ENCODE data around the gene KDM1A.

DNA sequence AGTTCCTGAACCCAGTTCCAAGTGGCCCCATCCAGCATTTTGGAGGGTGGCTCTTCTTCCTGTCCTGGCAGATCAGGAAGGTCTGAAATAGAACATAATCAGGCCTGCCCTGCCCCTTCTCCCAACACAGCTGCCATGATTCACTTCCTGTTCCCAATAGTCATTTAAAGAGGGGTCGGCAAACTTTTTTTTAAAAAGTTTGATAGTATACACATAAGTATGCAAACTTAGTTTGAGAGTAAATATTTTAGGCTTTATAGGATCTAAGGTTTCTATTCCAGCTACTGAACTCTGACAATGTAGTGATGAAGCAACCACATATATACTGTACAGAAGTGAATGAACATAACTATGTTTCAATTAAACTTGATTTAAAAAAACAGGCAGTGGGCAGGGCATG, 83.0 kb downstream of the KDM1A start:
- TF ChIP-seq, protein P1, sequence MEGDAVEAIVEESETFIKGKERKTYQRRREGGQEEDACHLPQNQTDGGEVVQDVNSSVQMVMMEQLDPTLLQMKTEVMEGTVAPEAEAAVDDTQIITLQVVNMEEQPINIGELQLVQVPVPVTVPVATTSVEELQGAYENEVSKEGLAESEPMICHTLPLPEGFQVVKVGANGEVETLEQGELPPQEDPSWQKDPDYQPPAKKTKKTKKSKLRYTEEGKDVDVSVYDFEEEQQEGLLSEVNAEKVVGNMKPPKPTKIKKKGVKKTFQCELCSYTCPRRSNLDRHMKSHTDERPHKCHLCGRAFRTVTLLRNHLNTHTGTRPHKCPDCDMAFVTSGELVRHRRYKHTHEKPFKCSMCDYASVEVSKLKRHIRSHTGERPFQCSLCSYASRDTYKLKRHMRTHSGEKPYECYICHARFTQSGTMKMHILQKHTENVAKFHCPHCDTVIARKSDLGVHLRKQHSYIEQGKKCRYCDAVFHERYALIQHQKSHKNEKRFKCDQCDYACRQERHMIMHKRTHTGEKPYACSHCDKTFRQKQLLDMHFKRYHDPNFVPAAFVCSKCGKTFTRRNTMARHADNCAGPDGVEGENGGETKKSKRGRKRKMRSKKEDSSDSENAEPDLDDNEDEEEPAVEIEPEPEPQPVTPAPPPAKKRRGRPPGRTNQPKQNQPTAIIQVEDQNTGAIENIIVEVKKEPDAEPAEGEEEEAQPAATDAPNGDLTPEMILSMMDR (IDR thresholded peaks at IDR 0.05): no peak
- TF ChIP-seq POLR2AphosphoS5 (IDR thresholded peaks at IDR 0.05): no peak
